GM15510 (cell line): ENCODE measurements around the gene VWA3B.

Source experiments
- POLR2A ChIP-seq: IDR thresholded peaks from 3 replicates; pipeline ENCODE4 v1.6.1; 2011; ENCODE audit warnings: borderline replicate concordance; ENCODE audit not compliant: insufficient read length; ENCODE audit errors: extremely low read depth

The VWA3B gene

GRCh38 chr2:98148595-98149332 lies 61.8 kb downstream of the VWA3B start:
- no peak for TF ChIP-seq POLR2A

GRCh38 chr2:98149333-98149697 lies 62.3 kb downstream of the VWA3B start:
- no peak for TF ChIP-seq POLR2A

- no peak for TF ChIP-seq POLR2A
Observed at GRCh38 chr2:98153481-98153880, 66.5 kb downstream of the VWA3B start.

- no peak for TF ChIP-seq POLR2A
Observed at GRCh38 chr2:98155291-98155690, 68.3 kb downstream of the VWA3B start.

- no peak for TF ChIP-seq POLR2A
Observed at GRCh38 chr2:98155716-98156115, 68.7 kb downstream of the VWA3B start.

- no peak for TF ChIP-seq POLR2A
Observed at GRCh38 chr2:98156304-98156703, 69.3 kb downstream of the VWA3B start.

- no peak for TF ChIP-seq POLR2A
Observed at GRCh38 chr2:98157557-98157956, 70.6 kb downstream of the VWA3B start.

GRCh38 chr2:98158305-98158704 lies 71.3 kb downstream of the VWA3B start:
- TF ChIP-seq POLR2A, result no peak

- TF ChIP-seq POLR2A, result no peak
Observed at GRCh38 chr2:98160554-98160953, 73.6 kb downstream of the VWA3B start.

- no peak for TF ChIP-seq POLR2A
Observed at GRCh38 chr2:98161186-98161585, 74.2 kb downstream of the VWA3B start.

- no peak for TF ChIP-seq POLR2A
Observed at GRCh38 chr2:98164256-98164655, 77.3 kb downstream of the VWA3B start.

- TF ChIP-seq POLR2A, result no peak
Observed at GRCh38 chr2:98165516-98166071, 78.6 kb downstream of the VWA3B start.

GRCh38 chr2:98167916-98168315 lies 80.9 kb downstream of the VWA3B start:
- no peak for TF ChIP-seq POLR2A

- no peak for TF ChIP-seq POLR2A
Observed at GRCh38 chr2:98170076-98170475, 83.1 kb downstream of the VWA3B start.

- TF ChIP-seq POLR2A, result no peak
Observed at GRCh38 chr2:98172150-98172765, 85.3 kb downstream of the VWA3B start.

- no peak for TF ChIP-seq POLR2A
Observed at GRCh38 chr2:98172951-98173350, 86.0 kb downstream of the VWA3B start.
